ENCODE data around the gene FBXL16.

The FBXL16 gene

GRCh38 chr16:674968-675883, 30.4 kb downstream of the FBXL16 start, which contains the start of gene RHBDL1:
Gene RHBDL1, plus strand, starts transcription at chr16:675671. Its CDS starts 120 bp downstream, at chr16:675791.
- no peak for DNase-seq

GRCh38 chr16:674214-674881, 31.3 kb downstream of the FBXL16 start:
- no peak for DNase-seq

- no peak for DNase-seq
Measured at GRCh38 chr16:673399-673991, 32.1 kb downstream of the FBXL16 start.

- DNase-seq: no peak
Measured at GRCh38 chr16:672851-673250, 32.8 kb downstream of the FBXL16 start.

GRCh38 chr16:672371-672770, 33.2 kb downstream of the FBXL16 start:
- DNase-seq: no peak

GRCh38 chr16:671353-672131, 34.1 kb downstream of the FBXL16 start:
- no peak for DNase-seq

- no peak for DNase-seq
Measured at GRCh38 chr16:670485-671352, 34.9 kb downstream of the FBXL16 start.

GRCh38 chr16:669666-670065, 35.9 kb downstream of the FBXL16 start:
- DNase-seq: no peak

GRCh38 chr16:668519-669171, 37.0 kb downstream of the FBXL16 start:
- DNase-seq: peak; percentile 8

- peak; percentile 85 for DNase-seq
Measured at GRCh38 chr16:667780-668518, 37.7 kb downstream of the FBXL16 start, which contains the start of gene RHOT2. Gene RHOT2, plus strand, starts transcription at chr16:668132. Its CDS starts 68 bp downstream, at chr16:668200.

GRCh38 chr16:667113-667779, 38.4 kb downstream of the FBXL16 start:
- no peak for DNase-seq

- DNase-seq: no peak
Measured at GRCh38 chr16:666572-666971, 39.0 kb downstream of the FBXL16 start.

- no peak for DNase-seq
Measured at GRCh38 chr16:662597-662996, 43.0 kb downstream of the FBXL16 start.

- no peak for DNase-seq
Measured at GRCh38 chr16:662095-662494, 43.5 kb downstream of the FBXL16 start.

GRCh38 chr16:661184-661821, 44.3 kb downstream of the FBXL16 start:
- no peak for DNase-seq

- no peak for DNase-seq
Measured at GRCh38 chr16:660459-661183, 45.0 kb downstream of the FBXL16 start.

- no peak for DNase-seq
Measured at GRCh38 chr16:660132-660458, 45.5 kb downstream of the FBXL16 start.

- no peak for DNase-seq
Measured at GRCh38 chr16:659618-660017, 46.0 kb downstream of the FBXL16 start.

Measured in KG1 (cell line).